Ascending aorta (tissue), 2 donors: ENCODE measurements around the gene CDKL1. TPM values are rescaled to one million over a fixed set of nuclear protein-coding genes. Genes with fewer than 3 reads are reported as not detected.
"Not testable (repeated sequence)": the region's sequence is repeated elsewhere in the genome, so short reads cannot be mapped to it uniquely, and the experiment has no call there.

ENCODE experiments used
- DNase-seq, 2 donors: peaks; one replicate each; pipeline ENCODE4 v3.0.0-alpha.2; 2019; ENCODE audit warnings: low spot score in 2 of 2
- H3K27ac ChIP-seq, 2 donors: fragments of 200-600 bp; sonication (generic); one replicate each; pipeline ENCODE4 v1.5.1; 2016 to 2017; ENCODE audit warnings: mild to moderate bottlenecking in 1 of 2
- H3K27me3 ChIP-seq: fragments of 200-600 bp; sonication (generic); one replicate; pipeline ENCODE4 v1.5.1; 2017
- H3K36me3 ChIP-seq, 2 donors: fragments of 200-600 bp; sonication (generic); one replicate each; pipeline ENCODE4 v1.5.1; 2016
- H3K4me1 ChIP-seq, 2 donors: fragments of 200-600 bp; sonication (generic); one replicate each; pipeline ENCODE4 v1.5.1; 2016 to 2017; ENCODE audit warnings: mild to moderate bottlenecking in 1 of 2
- H3K4me3 ChIP-seq, 2 donors: fragments of 200-600 bp; sonication (generic); one replicate each; pipeline ENCODE4 v1.5.1; 2016 to 2017; ENCODE audit warnings: mild to moderate bottlenecking in 1 of 2
- H3K9me3 ChIP-seq, 2 donors: fragments of 200-600 bp; sonication (generic); one replicate each; pipeline ENCODE4 v1.5.1; 2016
- intact Hi-C: fragments of 100-400 bp; cut with DNase I; formaldehyde crosslinking; loops from one replicate; pipeline ENCODE4 v1.15.1; 2023
- total RNA-seq: library from RNA; depleted of rRNA; stranded (reverse); fragments of >200 nt; gene quantifications from one replicate; pipeline ENCODE4 v1.1.0, GENCODE V29; 2016
- TF ChIP-seq, protein P1 (sequence below), 3 experiments: fragments of 200-600 bp in 2 of 3; fragments of 450-650 bp in 1 of 3; sonication (generic) in 2 of 3; IDR thresholded peaks; one replicate each; pipeline ENCODE4 v1.5.1; 2016 to 2019; ENCODE audit warnings: antibody characterized with exemption in 3 of 3, mild to moderate bottlenecking in 1 of 3, moderate library complexity in 1 of 3

Gene CDKL1
- total RNA-seq, 1 donor from 2014 or later, result 0.85 TPM

DNA sequence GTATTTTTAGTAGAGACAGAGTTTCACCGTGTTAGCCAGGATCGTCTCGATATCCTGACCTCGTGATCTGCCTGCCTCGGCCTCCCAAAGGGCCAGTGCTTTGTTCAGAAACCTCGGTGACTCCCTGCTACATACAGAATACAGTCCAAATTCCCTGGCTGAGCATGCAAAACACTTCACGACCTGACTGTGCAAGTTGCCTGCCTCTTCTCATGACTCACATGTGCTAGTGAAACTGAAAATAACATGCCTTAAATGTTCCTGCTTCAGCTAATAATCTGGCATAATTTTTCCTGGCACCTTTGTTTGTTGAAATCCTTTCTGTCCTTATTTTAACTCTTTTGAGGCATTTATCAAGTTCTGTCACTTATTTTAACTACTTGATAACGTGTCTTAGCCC is 76.4 kb downstream of the CDKL1 start:
- peak overlapping the region; percentile 75 to 84 for H3K27ac ChIP-seq
- peaks cover 0 to 4% of the 10 kb centered on the region in 2 donors for H3K4me1 ChIP-seq
- TF ChIP-seq, protein P1, sequence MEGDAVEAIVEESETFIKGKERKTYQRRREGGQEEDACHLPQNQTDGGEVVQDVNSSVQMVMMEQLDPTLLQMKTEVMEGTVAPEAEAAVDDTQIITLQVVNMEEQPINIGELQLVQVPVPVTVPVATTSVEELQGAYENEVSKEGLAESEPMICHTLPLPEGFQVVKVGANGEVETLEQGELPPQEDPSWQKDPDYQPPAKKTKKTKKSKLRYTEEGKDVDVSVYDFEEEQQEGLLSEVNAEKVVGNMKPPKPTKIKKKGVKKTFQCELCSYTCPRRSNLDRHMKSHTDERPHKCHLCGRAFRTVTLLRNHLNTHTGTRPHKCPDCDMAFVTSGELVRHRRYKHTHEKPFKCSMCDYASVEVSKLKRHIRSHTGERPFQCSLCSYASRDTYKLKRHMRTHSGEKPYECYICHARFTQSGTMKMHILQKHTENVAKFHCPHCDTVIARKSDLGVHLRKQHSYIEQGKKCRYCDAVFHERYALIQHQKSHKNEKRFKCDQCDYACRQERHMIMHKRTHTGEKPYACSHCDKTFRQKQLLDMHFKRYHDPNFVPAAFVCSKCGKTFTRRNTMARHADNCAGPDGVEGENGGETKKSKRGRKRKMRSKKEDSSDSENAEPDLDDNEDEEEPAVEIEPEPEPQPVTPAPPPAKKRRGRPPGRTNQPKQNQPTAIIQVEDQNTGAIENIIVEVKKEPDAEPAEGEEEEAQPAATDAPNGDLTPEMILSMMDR (IDR thresholded peaks at IDR 0.05), result no peak
- H3K27me3 ChIP-seq, result no peaks in the 10 kb centered on the region
- intact Hi-C loops, result loop anchor here (2.0 to 5.0 kb wide), 2 partner anchors 77 to 457 kb away; partner anchors contain the start of gene CDKL1
- peaks cover 5 to 11% of the 10 kb centered on the region in 2 donors for H3K36me3 ChIP-seq
- peak in 1 of 2 donors; percentile 70 for DNase-seq
- H3K4me3 ChIP-seq, result peak overlapping the region in 1 of 2 donors; percentile 57
- H3K9me3 ChIP-seq, result no peaks in the 10 kb centered on the region

DNA sequence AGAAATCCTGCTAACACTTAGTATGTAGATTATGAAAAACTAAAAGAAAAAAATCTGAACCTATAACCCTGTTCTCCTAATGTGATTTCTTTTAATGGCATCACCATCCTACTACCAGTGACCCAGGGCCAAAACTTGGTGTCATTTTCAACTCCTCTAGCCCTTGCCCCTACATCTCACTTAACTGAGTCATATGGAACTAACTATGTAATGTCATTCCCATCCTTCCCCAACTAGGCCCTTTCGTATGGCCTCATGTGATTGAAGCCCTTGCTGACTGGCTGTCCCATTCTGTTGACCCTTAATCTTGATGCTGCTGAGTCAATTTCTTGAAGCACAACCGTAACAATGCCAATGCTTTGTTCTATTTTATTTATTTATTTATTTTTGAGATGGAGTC is 77.0 kb downstream of the CDKL1 start:
- DNase-seq, result no peak
- intact Hi-C loops, result loop anchor here (2.0 to 10.0 kb wide), 4 partner anchors 77 to 458 kb away; partner anchors contain the start of genes CDKL1 and SAV1
- H3K27me3 ChIP-seq, result no peaks in the 10 kb centered on the region
- peaks cover 1 to 11% of the 10 kb centered on the region in 2 donors for H3K36me3 ChIP-seq
- peak overlapping the region in 1 of 2 donors; percentile 57 for H3K4me3 ChIP-seq
- H3K27ac ChIP-seq, result peak overlapping the region; percentile 75 to 84
- H3K4me1 ChIP-seq, result peaks cover 0 to 4% of the 10 kb centered on the region in 2 donors
- TF ChIP-seq, protein P1 (IDR thresholded peaks at IDR 0.05), result no peak
- no peaks in the 10 kb centered on the region for H3K9me3 ChIP-seq

DNA sequence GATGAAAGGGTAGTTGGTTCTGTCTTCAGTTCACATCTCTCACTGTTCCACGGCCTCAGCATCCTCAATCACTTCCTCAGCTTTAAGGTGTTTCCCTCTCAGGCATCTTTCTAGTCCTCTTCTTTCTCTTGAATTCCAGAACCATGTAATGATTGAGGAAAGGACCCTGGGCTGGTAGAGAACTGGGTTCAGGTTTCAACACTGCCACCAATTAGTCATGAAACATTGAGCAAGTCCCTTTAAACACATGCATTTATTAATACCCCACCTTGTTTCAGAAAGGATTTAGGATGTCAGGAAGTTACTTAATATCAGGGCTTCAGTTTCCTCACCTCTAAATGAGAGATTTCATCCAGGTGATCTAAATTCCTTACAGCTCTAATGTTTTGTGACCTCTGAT is 77.4 kb downstream of the CDKL1 start:
- intact Hi-C loops, result loop anchor here (10.0 kb wide), 2 partner anchors 346 to 454 kb away; partner anchors contain the start of gene SAV1
- no peak overlapping the region for H3K27ac ChIP-seq
- DNase-seq, result no peak
- TF ChIP-seq, protein P1 (IDR thresholded peaks at IDR 0.05), result no peak
- H3K9me3 ChIP-seq, result no peaks in the 10 kb centered on the region
- peaks cover 0 to 7% of the 10 kb centered on the region in 2 donors for H3K36me3 ChIP-seq
- peaks cover 0 to 4% of the 10 kb centered on the region in 2 donors for H3K4me1 ChIP-seq
- no peaks in the 10 kb centered on the region for H3K27me3 ChIP-seq
- H3K4me3 ChIP-seq, result no peak overlapping the region

DNA sequence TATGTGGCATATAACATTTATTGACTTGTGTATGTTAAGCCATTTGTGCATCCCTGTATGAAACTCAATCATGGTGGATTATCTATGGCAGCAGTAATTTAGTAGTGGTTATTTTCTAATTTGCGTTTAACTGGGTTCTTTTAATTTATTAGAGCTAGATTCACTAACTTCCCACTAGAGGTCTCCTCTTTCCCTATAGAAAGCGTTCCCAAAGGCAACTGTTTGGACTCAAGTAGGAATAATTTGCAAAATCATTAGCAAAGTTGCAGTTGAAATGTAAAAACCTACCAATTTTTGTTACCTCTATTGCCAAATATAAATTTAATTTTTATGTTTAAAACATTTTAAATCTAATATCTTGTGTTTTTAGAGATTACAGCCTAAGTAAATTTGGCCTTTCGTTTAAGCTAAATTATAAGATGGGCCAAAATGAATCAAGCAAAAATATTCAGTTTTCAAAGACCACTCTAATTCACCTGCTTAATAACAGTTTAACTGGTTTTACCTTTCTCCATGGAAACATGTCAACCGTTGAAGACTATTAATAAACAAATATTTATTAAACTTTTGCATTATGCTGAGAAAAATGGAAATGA is 78.6 kb downstream of the CDKL1 start:
- peaks cover 0 to 6% of the 10 kb centered on the region in 2 donors for H3K4me1 ChIP-seq
- no peak for DNase-seq
- H3K36me3 ChIP-seq, result no peaks in the 10 kb centered on the region
- no peaks in the 10 kb centered on the region for H3K27me3 ChIP-seq
- H3K9me3 ChIP-seq, result no peaks in the 10 kb centered on the region
- TF ChIP-seq, protein P1 (IDR thresholded peaks at IDR 0.05), result peak; percentile 41 to 67 (median 55)
- no peak overlapping the region for H3K4me3 ChIP-seq
- intact Hi-C loops, result loop anchor here (10.0 kb wide), 2 partner anchors 347 to 453 kb away; partner anchors contain the start of gene SAV1
- H3K27ac ChIP-seq, result no peak overlapping the region

DNA sequence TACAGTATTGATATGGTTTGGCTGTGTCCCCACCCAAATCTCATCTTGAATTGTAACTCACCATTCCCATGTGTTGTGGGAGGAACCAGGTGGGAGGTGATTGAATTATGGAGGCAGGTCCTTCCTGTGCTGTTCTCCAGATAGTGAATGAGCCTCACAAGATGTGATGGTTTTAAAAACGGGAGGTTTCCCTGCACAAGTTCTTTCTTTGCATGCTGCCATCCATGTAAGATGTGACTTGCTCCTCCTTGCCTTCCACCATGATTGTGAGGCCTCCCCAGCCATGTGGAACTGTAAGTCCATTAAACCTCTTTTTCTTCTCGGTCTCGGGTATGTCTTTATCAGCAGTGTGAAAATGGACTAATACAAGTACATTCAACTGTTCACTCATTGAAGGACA is 82.6 kb downstream of the CDKL1 start:
- H3K27ac ChIP-seq, H3K27me3 ChIP-seq, H3K4me1 ChIP-seq, DNase-seq, H3K4me3 ChIP-seq, H3K9me3 ChIP-seq, H3K36me3 ChIP-seq: not testable (repeated sequence)
- intact Hi-C loops, result loop anchor here (10.0 kb wide), 2 partner anchors 351 to 449 kb away; partner anchors contain the start of gene SAV1

DNA sequence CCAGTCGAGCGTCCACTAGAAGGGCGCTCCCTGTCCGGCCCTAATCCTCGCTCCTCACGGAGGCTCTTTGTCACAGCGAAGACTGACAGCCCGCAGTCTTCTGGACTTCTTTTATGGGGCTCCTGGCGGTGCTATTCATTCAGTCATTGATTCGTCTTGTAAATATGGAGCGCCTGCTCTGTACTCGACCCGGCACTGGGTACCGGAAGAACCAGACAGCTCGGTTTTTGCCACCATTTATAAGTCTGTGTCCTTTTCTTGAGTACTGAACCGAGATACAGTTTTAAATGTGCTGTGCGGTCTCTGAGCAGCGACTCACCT is 84.0 kb downstream of the CDKL1 start:
- Histone ChIP-seq H3K4me1 (peaks cover 0 to 8% of the 10 kb centered on the region in 2 donors), H3K36me3 (no peaks in the 10 kb centered on the region), H3K9me3 (no peaks in the 10 kb centered on the region), H3K27me3 (no peaks in the 10 kb centered on the region), H3K27ac (peak overlapping the region; percentile 89 to 92), H3K4me3 (peak overlapping the region; percentile 67 to 90)
- intact Hi-C loops, result loop anchor here (1.0 to 10.0 kb wide), 5 partner anchors 9 to 448 kb away; partner anchors contain the start of genes MAP4K5, SAV1 and SOS2
- TF ChIP-seq, protein P1 (IDR thresholded peaks at IDR 0.05), result no peak
- DNase-seq, result no peak
